SHP77 treated with DMSO at 0.1 percent for 48 hours (cell line): ENCODE measurements around the gene WASF2.
"Not testable (repeated sequence)": the region's sequence is repeated elsewhere in the genome, so short reads cannot be mapped to it uniquely, and the experiment has no call there.

ENCODE experiments used
- DNase-seq: peaks from one replicate; lab custom pipeline; 2025; lab: John Stamatoyannopoulos, UW

Gene WASF2, protein sequence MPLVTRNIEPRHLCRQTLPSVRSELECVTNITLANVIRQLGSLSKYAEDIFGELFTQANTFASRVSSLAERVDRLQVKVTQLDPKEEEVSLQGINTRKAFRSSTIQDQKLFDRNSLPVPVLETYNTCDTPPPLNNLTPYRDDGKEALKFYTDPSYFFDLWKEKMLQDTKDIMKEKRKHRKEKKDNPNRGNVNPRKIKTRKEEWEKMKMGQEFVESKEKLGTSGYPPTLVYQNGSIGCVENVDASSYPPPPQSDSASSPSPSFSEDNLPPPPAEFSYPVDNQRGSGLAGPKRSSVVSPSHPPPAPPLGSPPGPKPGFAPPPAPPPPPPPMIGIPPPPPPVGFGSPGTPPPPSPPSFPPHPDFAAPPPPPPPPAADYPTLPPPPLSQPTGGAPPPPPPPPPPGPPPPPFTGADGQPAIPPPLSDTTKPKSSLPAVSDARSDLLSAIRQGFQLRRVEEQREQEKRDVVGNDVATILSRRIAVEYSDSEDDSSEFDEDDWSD

DNA sequence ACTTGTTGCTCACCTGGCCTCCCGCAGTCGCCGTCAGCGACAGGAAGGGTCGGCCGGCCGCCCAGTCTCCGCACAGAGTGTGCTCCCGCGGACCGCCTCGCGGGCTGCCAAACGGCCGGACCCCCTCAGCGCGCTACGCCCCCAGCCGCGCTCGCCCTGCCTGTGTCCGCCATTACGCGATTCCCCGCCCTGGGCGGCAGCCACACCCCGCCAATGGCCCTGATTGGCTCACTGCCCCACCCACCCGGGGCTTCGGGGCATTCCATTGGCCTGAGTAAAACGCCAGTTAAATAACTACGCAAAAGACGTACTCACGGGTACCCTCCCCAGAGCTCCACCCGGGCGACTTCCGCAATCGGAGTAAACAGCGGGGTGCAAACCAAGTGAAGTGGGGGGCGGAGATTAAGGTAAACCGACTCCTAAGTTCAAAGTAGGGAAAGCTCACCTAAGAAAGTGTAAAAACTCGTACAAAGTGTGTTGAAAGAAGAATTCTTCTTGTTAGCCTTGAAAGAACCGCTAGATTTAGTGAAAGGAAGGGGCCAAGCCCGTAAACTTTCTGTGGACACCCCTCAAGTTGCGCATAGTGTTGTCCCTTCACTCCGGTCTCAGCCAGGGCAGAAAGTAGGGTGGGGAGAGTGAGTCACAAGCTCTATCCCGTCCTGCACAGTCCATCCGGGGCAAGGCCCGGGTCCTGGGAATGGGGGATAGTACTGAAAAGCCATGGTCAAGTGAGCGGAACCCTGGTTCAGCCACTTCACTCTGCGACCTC is at the start of gene WASF2:
WASF2 (minus strand) TSS at position 195 of the 769 bp plus-strand sequence. CDS start 61,277 bp downstream, outside the sequence.
- peak; percentile 92 for DNase-seq

DNA sequence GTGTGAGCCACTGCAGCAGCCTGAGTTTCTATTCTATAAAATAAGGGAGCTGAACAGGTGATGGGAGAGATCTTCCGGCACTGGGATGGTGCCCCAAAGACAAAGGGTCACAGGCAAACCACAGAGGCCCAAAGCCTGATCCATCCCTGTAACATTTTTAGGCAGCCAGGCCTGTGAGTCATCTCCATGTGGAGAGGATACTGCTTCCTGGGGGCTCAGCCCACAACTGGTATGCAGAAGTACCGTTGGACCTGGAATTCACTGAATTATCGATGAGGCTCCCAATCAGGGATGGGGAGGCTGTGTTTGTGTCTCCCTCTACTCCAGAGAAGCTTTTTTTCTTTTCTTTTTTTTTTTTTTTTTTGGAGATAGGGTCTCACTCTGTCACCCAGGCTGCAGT is 48.8 kb upstream of the WASF2 start:
- no peak for DNase-seq

DNA sequence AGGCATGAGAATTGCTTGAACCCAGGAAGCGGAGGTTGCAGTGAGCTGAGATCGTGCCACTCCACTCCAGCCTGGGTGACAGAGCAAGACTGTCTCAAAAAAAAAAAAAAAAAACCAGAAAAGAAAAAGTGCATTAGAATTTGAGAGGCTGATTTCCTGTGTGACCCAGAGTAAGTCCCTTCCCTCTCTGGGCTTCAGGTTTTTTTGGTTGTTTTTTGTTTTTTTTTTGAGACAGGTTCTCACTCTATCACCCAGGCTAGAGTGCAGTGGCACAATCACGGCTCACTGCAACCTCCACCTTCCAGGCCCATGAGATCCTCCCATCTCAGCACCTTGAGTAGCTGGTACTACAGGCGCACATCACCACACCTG is 48.3 kb upstream of the WASF2 start:
- not testable (repeated sequence) for DNase-seq

DNA sequence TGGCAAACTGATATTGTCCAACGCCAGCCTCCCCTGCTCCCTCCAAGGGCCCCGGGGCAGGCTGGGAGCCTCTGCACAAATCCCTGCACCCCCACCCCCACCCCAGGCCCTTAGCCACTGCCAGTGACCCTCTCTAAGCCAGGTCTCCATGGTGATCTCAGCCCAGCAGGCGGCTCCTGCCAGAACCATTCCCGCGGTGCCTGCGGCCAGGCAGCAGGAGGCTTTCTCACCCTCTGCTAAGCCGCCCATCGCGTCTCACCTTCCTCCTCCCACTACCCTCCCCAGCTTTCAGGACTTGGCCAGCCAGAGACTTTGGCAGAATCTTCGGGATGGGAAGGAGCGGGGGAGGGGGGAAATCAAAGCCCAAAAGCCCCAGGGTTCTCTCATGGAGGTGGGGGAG is 46.8 kb upstream of the WASF2 start:
- DNase-seq: peak; percentile 40

DNA sequence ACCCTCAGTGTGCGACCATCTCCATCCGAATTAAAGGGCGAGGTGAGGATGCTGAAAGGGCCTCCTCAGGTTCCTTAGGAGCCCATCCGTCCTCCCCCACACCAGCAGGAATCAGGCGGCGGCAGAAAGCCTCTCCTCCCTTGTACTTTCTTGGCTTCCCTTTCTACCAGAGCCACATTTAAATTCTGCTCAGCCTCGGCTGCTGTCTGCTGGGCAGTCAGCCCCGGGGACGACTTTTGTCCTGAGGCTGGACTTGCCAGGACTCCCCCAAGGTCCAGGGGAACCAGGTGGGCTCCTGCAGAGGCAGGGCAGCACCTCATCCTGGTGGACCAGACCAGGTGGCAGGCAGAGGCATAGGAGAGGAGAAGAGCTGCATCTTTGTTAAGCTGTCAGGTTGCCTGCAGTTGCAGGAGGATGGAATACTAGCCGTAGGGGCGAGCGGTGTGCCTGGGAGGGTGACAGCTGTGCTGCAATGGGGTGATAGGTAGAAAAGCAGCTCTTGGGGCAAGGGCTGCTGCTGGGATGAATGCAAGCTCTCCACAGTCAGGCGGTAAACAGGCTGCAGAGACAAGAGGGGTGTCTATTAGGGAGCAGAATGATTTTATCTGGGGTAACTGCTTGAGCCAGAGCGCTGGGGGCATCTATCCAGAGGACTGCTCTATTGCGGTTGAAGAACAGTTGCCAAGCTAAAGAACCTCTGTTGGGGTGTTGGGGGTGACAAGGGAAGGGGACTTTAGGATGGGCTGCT is 46.2 kb upstream of the WASF2 start:
- DNase-seq: no peak

DNA sequence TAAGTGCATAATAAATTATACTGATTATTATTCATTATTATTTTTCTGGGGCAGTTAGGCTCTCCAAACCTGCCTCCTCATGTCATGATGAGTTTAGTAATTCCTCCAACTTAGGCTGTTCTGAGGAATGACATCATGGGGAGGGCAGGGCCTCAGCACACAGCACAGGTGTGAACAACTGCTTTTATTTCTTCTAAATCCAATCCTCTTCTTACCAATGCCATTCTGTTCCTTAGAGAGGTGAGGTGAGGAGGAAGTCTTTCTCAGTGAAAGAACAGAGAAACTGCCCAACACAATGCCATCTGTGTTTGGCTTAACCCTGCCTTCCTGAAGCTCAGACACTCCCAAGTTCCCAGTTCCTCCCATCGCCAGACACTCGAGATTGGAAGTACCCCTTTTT is 45.4 kb upstream of the WASF2 start:
- no peak for DNase-seq

DNA sequence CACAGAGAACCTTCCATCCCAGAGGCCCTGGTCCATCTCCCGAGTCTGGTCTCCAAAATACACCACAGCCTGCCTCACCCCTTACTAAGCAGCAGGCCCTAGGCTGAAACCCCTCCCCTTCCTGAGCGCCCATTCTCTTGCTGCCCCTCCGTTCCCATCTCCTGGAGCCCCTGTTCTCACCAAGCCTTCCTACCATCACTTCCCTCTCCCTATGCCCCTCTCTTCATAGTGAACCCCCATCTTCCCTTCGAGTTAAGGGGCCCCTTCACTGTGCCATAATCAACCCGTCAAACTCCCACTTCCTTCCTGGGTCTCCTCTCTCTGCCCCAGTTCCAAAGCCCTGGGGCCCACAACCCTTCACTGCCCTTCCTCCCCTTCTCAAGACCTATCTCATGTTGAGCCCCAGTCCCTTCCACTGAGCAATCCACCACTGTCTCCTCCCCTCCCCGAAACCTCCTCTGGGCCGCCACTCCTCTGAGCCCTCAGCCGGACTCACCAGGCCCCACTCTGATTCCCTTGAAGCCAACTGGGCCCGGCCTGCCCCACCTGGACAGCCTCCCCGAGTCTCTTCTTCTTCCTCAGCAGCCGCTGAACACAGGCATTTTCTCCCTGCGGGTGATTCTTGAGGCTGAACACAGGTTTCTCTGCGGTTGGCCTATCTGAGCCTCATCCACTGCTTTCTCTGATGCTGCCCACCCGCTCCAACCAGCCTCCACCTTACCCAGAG is 42.2 kb upstream of the WASF2 start:
- DNase-seq: no peak

DNA sequence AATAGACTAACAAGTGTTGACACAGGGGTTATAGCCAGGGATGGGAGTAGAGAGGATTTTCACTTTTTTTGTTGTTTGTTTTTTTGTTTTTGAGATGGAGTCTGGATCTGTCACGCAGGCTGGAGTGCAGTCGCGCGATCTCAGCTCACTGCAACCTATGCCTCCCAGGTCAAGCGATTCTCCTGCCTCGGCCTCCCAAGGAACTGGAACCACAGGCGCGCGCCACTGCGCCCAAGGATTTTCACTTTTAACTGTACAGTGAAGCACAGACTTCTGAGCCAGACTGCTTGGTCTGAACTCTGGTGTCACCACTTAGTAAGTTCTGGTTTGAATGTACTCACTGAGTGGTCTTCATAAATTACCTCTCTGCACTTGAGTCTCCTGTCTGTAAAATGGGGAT is 40.2 kb upstream of the WASF2 start:
- no peak for DNase-seq

DNA sequence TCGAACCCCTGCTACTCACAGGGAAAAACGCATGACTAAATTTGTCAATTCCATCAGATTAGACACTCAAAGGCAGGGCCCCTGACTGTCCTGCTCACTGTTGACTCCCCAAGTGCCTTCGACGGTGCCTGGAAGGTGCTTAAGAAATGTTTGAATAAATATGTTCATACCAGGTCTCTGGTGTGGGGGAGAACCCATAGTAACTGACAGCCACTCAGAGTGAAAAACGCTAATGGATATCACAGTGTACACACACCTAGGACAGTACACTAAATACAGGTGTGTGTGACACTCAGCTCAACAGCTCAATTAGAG is 39.7 kb upstream of the WASF2 start:
- no peak for DNase-seq

DNA sequence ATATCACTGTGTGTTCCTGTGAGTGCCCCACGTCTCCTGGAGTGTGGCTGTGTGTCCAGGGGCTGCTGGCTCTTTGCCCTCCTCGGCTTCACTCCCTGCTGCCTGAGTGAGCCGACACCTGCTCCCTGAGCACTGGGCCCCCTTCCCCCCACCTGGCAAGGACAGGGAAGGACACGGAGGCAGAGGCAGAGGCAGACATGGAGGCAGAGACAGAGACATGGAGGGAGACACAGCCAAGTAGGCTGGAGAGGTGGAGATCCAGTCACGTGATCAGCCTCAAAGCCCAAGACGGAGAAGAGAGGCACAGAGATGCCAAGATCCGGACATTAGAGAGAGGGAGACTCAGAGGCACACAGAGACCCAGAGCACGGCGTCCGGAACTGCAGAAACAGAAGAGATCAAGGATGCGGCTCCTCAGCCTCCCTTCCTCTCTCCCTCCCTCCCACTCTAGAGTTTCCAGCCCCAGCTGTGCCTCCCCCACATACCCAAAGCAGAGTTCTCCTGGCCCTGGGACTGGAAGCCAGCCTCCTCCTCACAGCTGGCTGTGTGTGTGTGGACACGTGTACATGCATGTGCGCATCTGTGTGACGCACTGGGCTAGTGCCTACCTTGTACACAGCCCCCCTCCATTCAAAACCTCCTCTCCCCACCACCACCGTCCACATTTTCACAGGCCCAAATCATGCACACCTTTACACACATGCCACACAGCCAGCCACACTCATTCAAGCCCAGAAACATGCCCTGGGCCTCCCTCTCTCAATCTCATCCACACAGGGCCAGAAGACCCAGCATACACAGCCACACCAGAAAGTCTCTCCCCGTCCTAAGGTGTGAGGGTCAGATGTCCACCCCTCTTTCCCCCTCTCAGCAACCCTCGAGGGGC is 39.1 kb upstream of the WASF2 start:
- peak; percentile 81 for DNase-seq

DNA sequence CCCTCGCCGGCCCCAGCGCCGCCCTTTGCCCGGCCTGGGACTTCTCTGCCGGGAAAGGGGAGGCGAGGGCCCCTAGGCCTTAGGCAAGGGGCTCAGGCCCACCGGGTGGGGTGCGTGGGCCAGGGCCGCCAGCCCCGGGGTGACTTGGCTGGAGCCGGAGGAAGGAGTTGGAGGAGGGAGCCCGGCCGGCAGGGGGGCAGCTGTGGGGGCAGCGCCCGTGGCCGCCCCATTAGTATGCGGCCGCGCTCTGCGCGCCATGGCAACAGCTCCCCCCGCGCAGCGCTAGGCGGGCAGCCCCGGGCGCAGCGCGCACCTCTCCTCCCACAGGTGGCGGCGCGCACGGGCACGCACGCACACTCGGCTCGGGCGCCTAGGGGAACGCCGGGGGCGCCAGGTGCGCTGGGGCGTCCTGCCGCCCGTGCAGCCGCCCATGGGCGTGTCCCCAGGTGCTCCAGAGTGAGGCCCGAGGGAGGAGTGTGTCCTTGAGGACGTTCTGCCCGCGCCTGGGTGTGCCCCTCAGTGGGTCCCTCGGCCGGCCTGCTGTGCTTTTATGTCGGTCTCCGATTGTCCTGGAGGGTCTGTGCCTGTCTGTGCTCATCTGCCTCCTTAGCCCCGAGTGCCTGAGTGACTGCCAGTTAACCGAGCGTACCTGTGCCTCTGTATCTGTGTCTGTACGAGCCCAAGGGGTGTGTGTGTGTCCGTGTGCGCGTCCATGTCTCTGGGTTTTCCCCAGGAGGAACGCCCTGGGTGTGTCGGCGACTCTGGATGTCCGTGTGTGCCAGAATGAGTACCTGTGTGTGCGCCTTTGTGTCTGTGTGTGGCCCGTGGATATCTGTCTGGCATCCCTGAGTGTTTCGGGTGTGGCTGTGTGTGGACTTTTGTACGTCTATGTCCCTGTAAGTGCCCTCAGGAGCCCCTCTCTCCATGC is 38.2 kb upstream of the WASF2 start:
- peak; percentile 67 for DNase-seq

DNA sequence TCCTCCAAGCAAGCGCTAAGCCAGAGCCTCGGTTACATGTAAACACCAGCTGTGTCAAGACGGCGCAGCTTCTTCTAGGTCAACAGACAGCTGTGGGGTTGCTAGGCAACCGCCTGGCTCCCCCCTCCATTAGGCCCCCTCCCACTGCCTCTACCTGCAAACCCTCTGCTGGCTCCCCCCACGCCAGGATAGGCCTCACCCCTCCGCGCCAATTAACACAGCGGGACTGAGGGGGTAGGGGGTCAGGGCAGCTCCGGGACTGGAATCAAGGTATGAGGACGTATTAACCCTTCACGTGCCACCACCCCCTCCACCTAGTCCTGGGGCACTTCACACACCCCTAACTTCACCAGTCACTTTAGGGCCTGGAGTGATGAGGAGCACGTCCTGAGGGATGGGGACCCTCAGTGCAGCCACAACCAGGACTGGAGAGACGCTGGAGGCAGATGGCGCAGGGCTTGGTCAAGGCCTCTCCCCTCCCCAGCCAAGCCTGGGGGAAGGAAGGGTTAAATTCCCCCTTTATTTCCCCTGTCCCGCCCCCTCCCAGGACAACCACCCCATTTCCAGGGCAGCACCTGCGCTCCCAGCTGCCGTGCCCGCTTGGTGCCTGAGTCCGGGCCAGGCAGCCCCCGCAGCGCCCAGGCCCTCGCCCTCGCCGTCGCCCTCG is 37.4 kb upstream of the WASF2 start:
- DNase-seq: peak; percentile 86

DNA sequence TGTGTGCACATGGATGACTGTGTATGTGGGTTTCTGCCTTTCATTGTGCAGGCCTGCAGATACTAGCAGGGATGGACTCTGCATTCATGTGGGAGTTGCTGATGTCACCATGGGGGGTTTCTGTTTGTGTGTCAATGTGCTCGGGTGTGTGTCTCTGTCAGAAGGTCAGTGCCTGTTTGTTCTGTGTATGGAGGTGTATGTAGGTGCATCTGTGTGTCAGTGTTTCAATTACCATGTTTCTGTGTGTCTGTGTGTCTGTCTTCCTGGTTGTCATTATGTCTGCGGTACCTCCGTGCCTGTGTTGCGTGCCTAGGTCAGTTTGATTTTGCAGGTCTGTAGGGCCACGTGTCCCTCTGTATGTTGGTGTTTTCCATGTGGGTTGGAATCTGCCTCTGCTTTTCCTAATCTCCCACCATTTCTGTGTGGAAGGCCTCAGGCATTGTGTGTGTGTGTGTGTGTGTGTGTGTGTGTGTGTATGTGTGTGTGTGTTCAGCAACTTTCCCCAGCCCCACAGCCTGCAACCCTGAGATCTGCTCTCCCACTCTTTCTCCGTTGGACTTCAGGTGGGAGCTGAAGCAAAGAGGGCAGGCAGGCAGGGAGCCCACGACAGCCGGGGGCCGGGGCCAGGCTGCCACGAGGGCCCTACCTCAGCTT is 36.7 kb upstream of the WASF2 start:
- no peak for DNase-seq

DNA sequence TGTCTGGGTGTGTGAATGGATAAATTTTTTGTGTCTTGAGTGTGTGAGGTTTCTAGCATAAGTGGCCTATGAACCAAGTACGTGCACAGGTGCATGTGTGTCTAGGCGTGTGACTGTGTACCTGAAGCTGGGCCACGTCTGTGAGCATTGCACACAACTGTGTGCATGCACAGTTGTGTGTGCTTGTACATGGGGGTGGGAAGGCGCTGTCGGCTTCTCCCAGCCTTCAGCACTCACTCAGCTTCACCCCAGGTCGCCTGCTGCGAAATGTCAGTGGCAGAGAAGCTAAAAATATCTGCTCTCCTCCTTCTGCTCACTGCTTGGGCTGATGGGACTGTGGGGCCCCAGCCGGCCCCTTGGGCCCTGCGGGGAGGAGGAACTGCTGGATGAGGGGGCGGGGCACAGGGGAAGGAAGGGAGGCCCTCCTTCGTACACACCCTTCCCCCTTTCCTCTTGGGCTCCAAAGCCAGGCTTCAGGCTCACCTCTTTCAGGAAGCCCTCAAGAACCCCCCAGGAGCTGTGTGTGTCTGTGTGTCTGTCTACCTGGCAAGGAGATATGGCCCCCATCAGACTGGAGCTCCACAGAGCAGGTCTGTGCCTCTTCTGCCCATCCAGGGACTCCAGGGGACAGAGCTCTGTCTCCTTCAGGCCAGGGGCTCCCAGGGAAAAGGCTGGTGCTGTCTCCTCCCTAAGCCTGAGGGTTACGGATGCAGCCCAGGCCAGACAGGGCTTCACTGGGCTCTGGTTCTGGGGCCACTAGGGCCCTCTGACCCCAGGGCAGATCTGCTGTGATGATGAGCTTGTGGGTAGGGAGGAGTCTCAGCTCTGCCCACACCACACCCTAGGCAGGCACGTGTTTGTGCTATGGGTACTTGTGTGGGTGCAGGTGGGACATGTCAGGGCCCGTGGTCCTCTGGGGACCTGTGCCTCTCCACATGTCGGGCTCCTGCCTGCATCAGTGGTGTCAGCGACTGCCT is 35.6 kb upstream of the WASF2 start:
- no peak for DNase-seq

DNA sequence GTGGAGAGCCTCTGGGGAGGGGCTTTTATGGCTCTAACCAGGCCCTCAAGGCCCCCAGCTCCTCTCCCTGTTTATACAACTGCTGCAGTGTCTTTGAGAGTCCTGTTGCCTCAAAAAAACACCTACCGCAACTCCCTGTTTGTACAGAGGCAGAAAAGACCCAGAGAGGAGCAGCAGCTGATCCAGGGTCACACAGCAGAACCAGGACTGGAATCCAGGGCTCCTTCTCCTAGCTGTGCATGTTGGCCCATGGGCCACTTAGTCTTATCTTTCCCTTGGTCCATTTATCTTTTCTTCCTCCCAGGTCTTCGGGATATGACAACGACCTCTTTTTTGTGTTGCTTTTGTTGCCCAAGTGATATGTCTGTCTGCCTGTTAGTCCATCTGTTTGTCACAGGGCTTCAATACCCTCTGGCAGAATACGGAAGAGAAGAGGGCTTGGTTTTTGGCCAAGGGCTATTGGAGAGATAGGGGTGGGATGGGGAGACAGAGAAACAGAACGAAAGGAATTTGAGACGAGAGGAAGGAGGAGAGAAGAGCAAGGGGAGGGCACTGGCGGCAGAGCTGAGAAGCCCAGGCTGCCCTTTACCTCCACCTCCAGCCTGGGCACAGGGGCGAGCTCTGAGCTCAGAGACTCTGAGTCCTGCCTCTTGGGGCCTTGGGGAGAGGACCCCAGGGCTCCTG is 33.5 kb upstream of the WASF2 start:
- DNase-seq: no peak

DNA sequence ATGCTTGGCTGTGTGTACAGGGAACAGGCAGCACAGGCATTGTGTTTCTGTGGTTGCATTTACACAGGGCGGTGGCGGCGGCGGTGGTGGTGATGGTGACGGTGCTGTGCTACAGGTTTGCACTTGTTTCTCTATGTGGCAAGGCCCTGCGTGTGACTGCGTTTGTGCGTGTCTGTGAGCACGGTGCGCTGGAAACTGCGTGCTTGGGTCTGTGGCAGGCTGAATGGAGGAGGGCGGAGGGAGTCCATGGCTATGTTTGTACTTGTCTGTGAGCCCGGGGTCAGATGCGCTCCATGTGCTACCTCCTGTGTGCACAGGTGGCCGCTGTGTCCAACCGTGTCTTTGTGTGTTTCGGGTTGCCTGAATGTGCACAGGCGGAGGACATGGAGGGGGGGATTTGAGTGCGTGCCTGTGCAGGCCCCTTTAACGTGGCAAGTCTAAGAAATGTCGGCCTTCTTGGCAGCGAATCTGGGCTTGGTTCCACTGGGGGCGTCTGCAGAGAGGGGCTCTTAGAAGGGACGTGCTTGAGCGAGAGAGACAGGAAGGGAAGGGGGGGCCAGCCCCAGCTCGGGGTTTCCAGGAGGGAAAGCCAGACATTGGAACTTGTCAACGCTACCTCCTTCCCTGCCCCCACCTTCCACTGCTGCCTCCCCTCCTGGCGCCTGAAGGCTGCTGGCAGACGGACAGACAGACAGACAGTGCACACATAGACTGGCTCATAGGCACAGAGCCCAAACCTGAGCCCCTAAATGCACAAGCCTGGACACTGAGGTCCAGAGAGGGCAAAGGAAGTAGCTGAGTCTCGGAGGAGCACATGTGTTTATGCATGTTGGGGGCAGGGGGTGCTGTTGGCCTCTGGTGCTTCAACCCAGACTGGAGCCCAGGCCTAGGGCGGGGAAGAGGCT is 32.7 kb upstream of the WASF2 start:
- peak; percentile 77 for DNase-seq
